WTC11 (cell line): ENCODE data around the gene FSTL3. TPM values are rescaled to one million over a fixed set of nuclear protein-coding genes. Genes with fewer than 3 reads are reported as not detected.
"Not testable (repeated sequence)": the region's sequence is repeated elsewhere in the genome, so short reads cannot be mapped to it uniquely, and the experiment has no call there.

Experiments used
- ATAC-seq: fragments of 200-7000 bp; cut with Tn5 transposase; 2 replicates; pipeline ENCODE4 v1.10.0; 2021; ENCODE audit warnings: mild to moderate bottlenecking, moderate library complexity
- CTCF ChIA-PET: fragments of 300-600 bp; sonication (Branson Sonifier 250); formaldehyde crosslinking; loops from one replicate; lab custom pipeline; 2021; ENCODE audit warnings: antibody characterized with exemption; lab: Charles Lee
- POLR2A ChIA-PET: fragments of 350-600 bp; sonication (Branson Sonifier 250); formaldehyde crosslinking; loops from one replicate; lab custom pipeline; 2021; ENCODE audit warnings: antibody characterized with exemption; lab: Charles Lee
- DNase-seq: peaks from one replicate; pipeline ENCODE4 v3.0.0; 2021; ENCODE audit warnings: low spot score
- H3K27ac Mint-ChIP-seq: 2 replicates; pipeline ENCODE4 v1.8.0; 2021; ENCODE audit warnings: mixed read lengths
- H3K27me3 Mint-ChIP-seq: 2 replicates; pipeline ENCODE4 v1.8.0; 2021; ENCODE audit warnings: low read depth, mild to moderate bottlenecking, moderate library complexity, mixed read lengths
- H3K36me3 Mint-ChIP-seq: 2 replicates; pipeline ENCODE4 v1.8.0; 2021; ENCODE audit warnings: mixed read lengths
- H3K4me1 Mint-ChIP-seq: 2 replicates; pipeline ENCODE4 v1.8.0; 2022; ENCODE audit warnings: mixed read lengths
- H3K4me3 Mint-ChIP-seq: 2 replicates; pipeline ENCODE4 v1.8.0; 2021; ENCODE audit warnings: mild to moderate bottlenecking, moderate library complexity, mixed read lengths
- H3K9me3 Mint-ChIP-seq: 2 replicates; pipeline ENCODE4 v1.8.0; 2021; ENCODE audit warnings: mixed read lengths
- CDX4 ChIP-seq: fragments of 250-450 bp; sonication (Bioruptor Pico); IDR thresholded peaks from 2 replicates; pipeline ENCODE4 v1.9.0; 2021; ENCODE audit warnings: moderate library complexity, mild to moderate bottlenecking, inconsistent platforms, borderline replicate concordance
- CTCF ChIP-seq: fragments of 200-600 bp; IDR thresholded peaks from 2 replicates; pipeline ENCODE4 v1.8.0; 2022; ENCODE audit warnings: antibody characterized with exemption
- E2F5 ChIP-seq: sonication (generic); formaldehyde crosslinking; IDR thresholded peaks from 2 replicates; pipeline ENCODE4 v1.8.1; 2022; ENCODE audit warnings: mild to moderate bottlenecking, moderate library complexity, missing genetic modification reagents
- FOXJ3 ChIP-seq: sonication (generic); formaldehyde crosslinking; IDR thresholded peaks from 2 replicates; pipeline ENCODE4 v1.9.0; 2021; ENCODE audit warnings: missing genetic modification reagents, mild to moderate bottlenecking, borderline replicate concordance
- GRHL2 ChIP-seq: fragments of 250-450 bp; sonication (Bioruptor Pico); IDR thresholded peaks from 2 replicates; pipeline ENCODE4 v1.8.0; 2022; ENCODE audit warnings: mild to moderate bottlenecking, moderate library complexity; ENCODE audit not compliant: insufficient replicate concordance, severe bottlenecking
- IRF1 ChIP-seq: sonication (generic); formaldehyde crosslinking; IDR thresholded peaks from 2 replicates; pipeline ENCODE4 v1.8.0; 2023; ENCODE audit warnings: missing genetic modification reagents
- MLX ChIP-seq: sonication (generic); formaldehyde crosslinking; IDR thresholded peaks from 2 replicates; pipeline ENCODE4 v1.8.1; 2023; ENCODE audit warnings: mild to moderate bottlenecking, missing genetic modification reagents, moderate library complexity
- TP53 ChIP-seq: sonication (generic); formaldehyde crosslinking; IDR thresholded peaks from 2 replicates; pipeline ENCODE4 v1.8.1; 2023; ENCODE audit warnings: mild to moderate bottlenecking, missing genetic modification reagents
- ZNF121 ChIP-seq: sonication (generic); formaldehyde crosslinking; IDR thresholded peaks from 2 replicates; pipeline ENCODE4 v1.8.0; 2023; ENCODE audit warnings: missing genetic modification reagents
- ZNF232 ChIP-seq: sonication (generic); formaldehyde crosslinking; IDR thresholded peaks from 2 replicates; pipeline ENCODE4 v1.8.0; 2022; ENCODE audit warnings: mild to moderate bottlenecking, missing genetic modification reagents
- ZNF317 ChIP-seq: sonication (generic); formaldehyde crosslinking; IDR thresholded peaks from 2 replicates; pipeline ENCODE4 v1.8.1; 2023; ENCODE audit warnings: low read depth, mild to moderate bottlenecking, moderate library complexity, missing genetic modification reagents, borderline replicate concordance
- ZNF416 ChIP-seq: fragments of 250-450 bp; sonication (Bioruptor Pico); IDR thresholded peaks from 2 replicates; pipeline ENCODE4 v1.9.0; 2021; ENCODE audit warnings: mild to moderate bottlenecking, inconsistent platforms
- ZSCAN18 ChIP-seq: fragments of 250-450 bp; sonication (Bioruptor Pico); IDR thresholded peaks from 2 replicates; pipeline ENCODE4 v2.1.2; 2022; ENCODE audit warnings: mild to moderate bottlenecking, moderate library complexity
- total RNA-seq: library from RNA; stranded (reverse); gene quantifications from 3 replicates; pipeline ENCODE4 v1.2.3, GENCODE V29; 2021

The FSTL3 gene
- total RNA-seq, 1 experiment from 2014 or later = 8.7 TPM

GRCh38 chr19:664913-665443 lies 11.2 kb upstream of the FSTL3 start (continued):
- TF ChIP-seq E2F5 (CRISPR knock-in tag) (0 out of 2 replicates have a peak, but pooled peaks have one; percentile 29), FOXJ3 (no peak), ZNF416 (CRISPR knock-in tag) (no peak), ZNF232 (CRISPR knock-in tag) (0 out of 2 replicates have a peak, but pooled peaks have one; percentile 29), ZNF121 (CRISPR knock-in tag) (peak; percentile 14; the same call in 1 of the 2 replicates), ZNF317 (CRISPR knock-in tag) (no peak)

- H3K36me3 Mint-ChIP-seq, ATAC-seq, CTCF ChIA-PET: not testable (repeated sequence)
Measured at GRCh38 chr19:666985-667573, 9.1 kb upstream of the FSTL3 start.

GRCh38 chr19:668675-669434 lies 7.3 kb upstream of the FSTL3 start:
- CTCF ChIA-PET = interaction anchor here (2.6 kb wide), 1 partner anchor 73 kb away, joined by 13 read pairs; no protein-coding TSS in a partner anchor
- H3K36me3 Mint-ChIP-seq, POLR2A ChIA-PET: not testable (repeated sequence)

More at GRCh38 chr19:666985-667573, 9.1 kb upstream of the FSTL3 start:
- H3K27ac Mint-ChIP-seq, H3K9me3 Mint-ChIP-seq, H3K4me1 Mint-ChIP-seq, POLR2A ChIA-PET, H3K4me3 Mint-ChIP-seq, DNase-seq: not testable (repeated sequence)
- peaks cover 29% of the 10 kb centered on the region for H3K27me3 Mint-ChIP-seq

GRCh38 chr19:670609-671075 lies 5.5 kb upstream of the FSTL3 start:
- Mint-ChIP-seq H3K4me3 (no peak overlapping the region), H3K9me3 (peaks cover 9% of the 10 kb centered on the region), H3K4me1 (no peaks in the 10 kb centered on the region), H3K27me3 (peaks cover 31% of the 10 kb centered on the region), H3K27ac (no peak overlapping the region), H3K36me3 (no peaks in the 10 kb centered on the region)
- ChIA-PET POLR2A (interaction anchor here (0.5 kb wide), 1 partner anchor 9 kb away, joined by 3 read pairs; no protein-coding TSS in a partner anchor), CTCF (interaction anchor here (0.5 to 2.6 kb wide), 15 partner anchors 10 to 115 kb away, joined by 3 to 22 read pairs (median 4); partner anchors contain the start of gene PALM)
- ATAC-seq = peak; percentile 86
- peak; percentile 54 for DNase-seq
- TF ChIP-seq CTCF (0 out of 2 replicates have a peak, but pooled peaks have one; percentile 12), CDX4 (CRISPR knock-in tag) (no peak)

More at GRCh38 chr19:668675-669434, 7.3 kb upstream of the FSTL3 start:
- H3K4me1 Mint-ChIP-seq, DNase-seq, H3K4me3 Mint-ChIP-seq, ATAC-seq, H3K27ac Mint-ChIP-seq, H3K9me3 Mint-ChIP-seq: not testable (repeated sequence)
- H3K27me3 Mint-ChIP-seq = peaks cover 31% of the 10 kb centered on the region

GRCh38 chr19:674282-675151 lies 1.7 kb upstream of the FSTL3 start:
- Mint-ChIP-seq H3K27me3 (peaks cover 27% of the 10 kb centered on the region), H3K4me1 (no peaks in the 10 kb centered on the region), H3K36me3 (no peaks in the 10 kb centered on the region), H3K4me3 (no peak overlapping the region), H3K27ac (no peak overlapping the region), H3K9me3 (no peaks in the 10 kb centered on the region)
- ATAC-seq (no peak), DNase-seq (no peak)
- POLR2A ChIA-PET = no interaction called here
- CTCF ChIA-PET = interaction anchor here (0.6 to 2.1 kb wide), 4 partner anchors 9 to 67 kb away, joined by 4 to 8 read pairs (median 6); no protein-coding TSS in a partner anchor
- TF ChIP-seq GRHL2 (no peak), ZSCAN18 (CRISPR knock-in tag) (no peak), MLX (CRISPR knock-in tag) (no peak), IRF1 (CRISPR knock-in tag) (no peak), TP53 (CRISPR knock-in tag) (no peak)
